ENCODE results near the gene CCL14.
A peak's percentile ranks its signal among the peaks of the same experiment; 100 is the strongest.
"Not testable (repeated sequence)": the region's sequence is repeated elsewhere in the genome, so short reads cannot be mapped to it uniquely, and the experiment has no call there.

CCL14 gene

GRCh38 chr17:35984140-35984539 is 2.4 kb downstream of the CCL14 start:
- DNase-seq = no peak

- DNase-seq = no peak
Observed at GRCh38 chr17:35982409-35983191, 3.9 kb downstream of the CCL14 start.

- DNase-seq = no peak
Observed at GRCh38 chr17:35981908-35982330, 4.6 kb downstream of the CCL14 start.

GRCh38 chr17:35981246-35981645 is 5.3 kb downstream of the CCL14 start, which contains the start of gene CCL16:
Gene CCL16, minus strand, starts transcription at chr17:35981497. Its CDS starts 77 bp downstream, at chr17:35981420.
- no peak for DNase-seq

- DNase-seq = no peak
Observed at GRCh38 chr17:35978346-35978745, 8.2 kb downstream of the CCL14 start.

- no peak for DNase-seq
Observed at GRCh38 chr17:35977509-35977908, 9.0 kb downstream of the CCL14 start.

DNA sequence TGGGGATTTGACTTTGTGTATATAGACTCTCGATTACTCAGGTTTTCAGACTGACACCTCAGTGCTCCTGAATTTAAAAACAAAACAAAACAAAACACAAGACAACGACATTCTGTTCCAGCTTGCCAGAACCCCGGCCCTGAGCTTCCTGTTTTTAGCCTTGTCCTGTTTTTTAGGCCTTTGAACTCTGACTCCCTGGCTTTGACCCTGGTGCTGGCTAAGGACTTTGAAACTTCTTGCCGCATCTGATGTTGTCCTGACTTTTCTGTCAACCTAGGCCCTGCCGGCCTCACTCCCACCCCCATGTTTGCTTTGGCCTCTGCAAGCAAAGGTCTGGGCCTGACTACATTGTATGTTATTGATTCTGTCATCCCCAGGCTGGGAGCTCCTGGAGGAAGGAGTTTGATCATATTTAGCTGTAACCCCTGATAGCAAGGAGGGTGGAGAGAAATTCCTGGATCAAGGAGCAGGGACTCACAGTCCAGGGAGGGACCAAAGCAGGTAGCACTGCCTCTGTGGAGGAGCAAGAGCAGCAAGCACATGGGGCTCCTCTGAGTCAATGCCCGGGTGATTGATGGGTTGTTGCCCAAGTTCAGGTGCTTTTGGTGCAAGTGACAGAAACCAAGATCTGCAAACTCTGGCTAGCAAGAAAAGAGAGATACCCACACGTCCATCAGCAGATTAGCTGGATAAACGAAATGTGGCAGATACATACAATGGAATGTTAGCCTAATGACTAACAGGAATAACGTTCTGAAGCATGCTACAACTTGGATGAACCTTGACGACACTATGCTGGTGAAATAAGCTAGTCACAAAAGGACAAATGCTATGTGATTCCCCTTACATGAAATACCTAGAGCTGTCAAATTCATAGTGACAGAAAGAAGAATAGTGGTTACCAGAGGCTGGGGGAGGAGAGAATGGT is 12.9 kb downstream of the CCL14 start:
- no peak for DNase-seq

- no peak for DNase-seq
Observed at GRCh38 chr17:35972945-35973332, 13.6 kb downstream of the CCL14 start.

GRCh38 chr17:35972535-35972934 is 14.0 kb downstream of the CCL14 start:
- DNase-seq = no peak

DNA sequence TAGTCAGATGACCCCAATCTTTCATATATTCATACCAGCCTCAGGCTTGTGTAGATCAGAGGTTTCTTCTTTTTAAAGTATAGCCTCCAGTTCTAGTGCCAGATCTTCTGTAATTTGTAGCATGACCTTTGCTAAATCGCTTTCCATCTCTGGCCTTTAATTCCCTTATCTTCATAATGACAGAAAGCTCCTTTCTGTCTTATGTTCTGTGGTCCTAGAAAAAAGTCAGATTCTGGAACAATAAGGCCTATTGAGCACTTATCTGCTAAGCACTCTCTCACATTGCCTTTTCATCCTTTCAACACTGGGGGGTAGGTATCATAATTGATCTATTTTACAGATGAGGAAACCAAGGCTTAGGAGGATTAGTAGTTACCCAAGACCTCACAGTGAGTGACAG is 14.5 kb downstream of the CCL14 start:
- DNase-seq = no peak

DNA sequence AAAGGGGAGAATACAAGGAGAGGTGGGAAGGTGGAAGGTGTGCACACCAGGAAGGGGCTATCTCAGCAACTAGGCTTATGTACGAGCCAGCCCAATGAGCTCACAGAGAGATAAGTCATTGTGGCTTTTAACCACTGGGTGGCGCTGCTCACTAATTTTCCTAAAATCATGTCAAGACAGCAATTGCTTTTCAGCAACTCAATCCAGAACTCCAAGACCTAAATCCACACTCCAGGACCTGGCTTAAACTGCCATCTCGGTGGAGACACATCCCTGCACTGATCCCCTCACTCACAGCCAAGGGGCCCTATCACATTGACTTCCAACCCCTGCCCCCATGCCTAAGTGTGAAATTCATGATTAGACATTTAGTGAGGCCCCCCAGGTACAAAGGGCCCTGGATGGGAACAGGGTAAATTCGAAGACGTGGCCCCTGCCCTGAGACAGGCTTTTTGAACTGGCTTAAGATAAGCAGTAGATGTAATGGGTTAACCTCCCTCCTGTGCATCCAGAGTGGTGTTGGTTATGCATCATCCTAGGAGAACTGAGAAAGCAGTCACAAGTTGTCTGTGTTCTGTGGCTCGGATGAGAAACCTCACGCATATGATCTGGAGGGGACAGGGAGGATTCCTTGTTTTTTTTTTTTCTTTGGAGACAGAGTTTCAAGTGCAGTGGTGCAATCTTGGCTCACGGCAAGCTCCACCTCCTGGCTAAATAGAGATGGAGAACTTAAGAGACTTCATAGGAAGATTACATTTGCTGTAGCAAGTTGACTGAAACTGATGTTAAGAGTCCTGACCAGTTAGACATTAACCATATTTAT is 16.8 kb downstream of the CCL14 start:
- DNase-seq = peak; percentile 79

DNA sequence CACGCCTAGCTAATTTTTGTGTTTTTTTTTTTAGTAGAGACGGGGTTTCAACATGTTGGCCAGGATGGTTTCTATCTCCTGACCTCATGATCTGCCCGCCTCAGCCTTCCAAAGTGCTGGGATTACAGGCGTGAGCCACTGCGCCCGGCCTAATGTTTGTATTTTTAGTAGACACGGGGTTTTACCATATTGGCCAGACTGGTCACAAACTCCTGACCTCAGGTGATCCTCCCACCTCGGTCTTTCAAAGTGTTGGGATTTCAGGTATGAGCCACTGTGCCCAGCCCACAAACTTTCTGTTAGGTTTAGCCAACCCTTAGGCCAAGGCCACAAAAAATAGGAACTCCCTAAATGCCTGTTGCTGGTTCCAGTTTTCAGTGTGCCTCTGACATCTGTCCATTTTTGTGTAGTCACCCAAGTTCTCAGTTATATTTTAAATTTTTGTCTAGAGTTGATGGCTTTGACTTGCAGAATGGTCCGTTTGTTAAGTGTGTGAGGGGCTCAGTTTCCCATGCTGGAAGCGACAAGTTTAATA is 17.9 kb downstream of the CCL14 start:
- DNase-seq = no peak

DNA sequence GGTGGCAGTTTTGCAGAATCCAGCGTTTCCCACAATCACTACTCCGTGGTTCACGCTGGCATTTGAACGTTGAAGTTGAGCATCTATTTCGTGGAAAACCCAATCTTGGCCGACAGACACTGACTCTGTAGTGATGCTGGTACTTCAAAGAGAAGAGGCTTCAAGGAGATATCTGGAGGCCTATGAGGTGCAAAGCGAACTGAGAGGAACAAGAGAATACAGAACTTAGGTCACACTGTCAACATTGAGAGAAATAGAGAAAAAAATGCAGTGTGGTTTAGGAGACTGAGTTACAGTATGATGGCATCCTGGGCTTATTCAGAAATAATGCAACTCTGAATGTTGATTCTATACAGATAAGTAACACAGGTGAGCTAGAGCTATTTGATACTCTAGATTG is 21.3 kb downstream of the CCL14 start:
- DNase-seq = no peak

- DNase-seq = no peak
Observed at GRCh38 chr17:35963663-35964062, 22.9 kb downstream of the CCL14 start.

DNA sequence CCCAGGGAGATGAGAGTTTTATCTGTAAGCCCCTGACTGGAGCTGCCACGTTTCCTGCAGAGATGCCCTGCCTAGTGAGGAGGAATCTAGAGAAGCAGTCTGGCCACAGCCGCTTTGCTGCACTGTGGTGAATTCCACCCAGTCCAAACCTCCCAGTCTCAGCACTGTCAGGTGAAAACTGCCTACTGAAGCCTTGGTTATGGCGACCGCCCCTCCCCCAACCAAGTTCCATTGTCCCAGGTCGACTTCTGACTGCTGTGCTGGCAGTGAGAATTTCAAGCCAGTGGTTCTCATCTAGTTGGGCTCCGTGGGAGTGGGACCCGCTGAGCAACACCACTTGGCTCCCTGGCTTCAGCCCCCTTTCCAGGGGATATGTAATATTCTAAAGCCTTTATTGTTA is 32.8 kb downstream of the CCL14 start:
- no peak for DNase-seq

DNA sequence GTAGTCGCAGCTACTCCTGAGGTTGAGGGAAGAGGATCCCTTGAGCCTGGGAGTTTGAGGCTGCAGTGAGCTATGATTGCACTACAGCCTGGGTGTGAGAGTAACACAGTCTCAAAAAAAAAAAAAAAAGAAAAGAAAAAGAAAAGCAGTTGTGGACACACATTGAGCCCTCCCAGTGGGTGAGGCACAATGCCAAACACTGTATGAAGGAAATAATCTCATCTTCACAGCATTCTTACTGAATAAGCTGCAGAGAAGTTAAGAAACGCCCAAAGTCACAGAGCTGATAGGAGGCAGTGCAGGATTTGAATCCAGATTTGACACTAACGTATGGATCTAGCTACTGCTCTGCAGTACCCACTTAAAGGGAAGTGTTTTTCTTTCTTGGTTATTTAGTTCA is 37.1 kb downstream of the CCL14 start:
- no peak for DNase-seq

- DNase-seq = no peak
Observed at GRCh38 chr17:35948092-35948491, 38.4 kb downstream of the CCL14 start.

GRCh38 chr17:35947156-35947585 is 39.4 kb downstream of the CCL14 start:
- peak; percentile 71 for DNase-seq

DNA sequence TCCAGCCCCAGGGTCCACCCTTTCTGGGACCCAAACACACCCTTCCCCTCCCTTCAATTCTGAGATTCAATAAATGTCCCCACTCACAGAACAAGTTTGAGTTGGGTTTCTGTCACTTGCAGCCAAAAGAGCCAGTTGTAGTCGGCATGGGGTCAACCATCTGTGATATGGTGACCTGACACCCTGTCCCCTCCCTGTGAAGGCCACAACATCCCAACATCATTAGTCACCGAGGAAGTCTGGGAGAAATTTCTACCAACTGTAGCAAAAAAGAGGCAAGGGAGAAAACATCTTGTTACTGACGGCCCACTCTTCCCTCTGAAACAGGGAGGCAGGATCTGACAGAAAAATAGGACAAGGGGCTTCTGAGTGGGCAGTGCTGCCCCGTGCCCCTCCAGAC is 42.4 kb downstream of the CCL14 start:
- no peak for DNase-seq

DNA sequence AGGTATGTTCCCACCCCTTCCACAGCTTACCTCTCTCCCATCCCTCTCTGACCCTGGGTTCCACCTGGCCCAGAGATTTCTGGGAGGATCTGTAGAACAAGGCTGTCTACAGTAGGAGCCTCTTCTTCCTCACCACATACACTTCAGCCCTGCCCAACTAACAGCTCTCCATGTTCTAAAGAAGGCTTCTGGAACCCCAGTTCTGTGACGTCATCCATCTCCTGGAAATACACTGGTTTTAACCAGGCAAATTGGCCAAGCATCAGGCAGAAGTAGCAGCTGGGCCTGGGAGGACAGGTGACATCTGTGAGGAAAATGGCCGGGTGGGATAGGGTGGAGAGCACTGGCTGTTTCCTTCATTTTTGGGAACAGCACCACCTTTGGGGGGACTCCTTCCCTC is 43.0 kb downstream of the CCL14 start, which contains the start of gene LYZL6:
TSS of gene LYZL6 (minus strand) at position 177 of the 400 bp plus-strand sequence. CDS start 4,357 bp downstream, outside the sequence.
- no peak for DNase-seq

DNA sequence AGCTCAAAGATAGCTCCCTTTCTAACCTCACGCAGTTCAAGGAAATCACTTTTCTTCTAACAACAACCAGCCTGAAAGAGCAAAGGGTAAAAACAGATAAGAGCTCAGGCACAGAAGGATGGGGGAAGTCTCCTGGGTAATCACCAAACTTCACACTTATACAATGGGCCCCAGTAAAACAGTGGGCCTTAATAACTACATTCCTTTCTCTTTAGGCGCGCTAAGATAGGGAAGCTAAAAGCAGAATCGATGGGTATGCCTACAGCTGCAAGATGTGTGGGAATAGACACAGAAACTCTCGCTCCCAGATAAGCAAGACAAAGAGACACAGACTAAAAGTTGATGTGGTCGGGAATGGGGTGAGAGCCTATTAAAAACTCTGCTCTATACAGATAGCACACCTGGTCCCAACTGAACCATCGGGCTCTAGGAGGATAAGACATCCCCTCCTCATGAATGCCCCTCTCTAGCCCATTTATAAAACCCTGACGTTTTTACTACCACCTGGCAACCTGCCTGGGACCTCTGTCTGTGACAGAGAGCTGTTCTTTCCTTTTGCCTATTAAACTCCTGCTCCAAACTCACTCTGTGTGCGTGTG is 43.8 kb downstream of the CCL14 start:
- no peak for DNase-seq

GRCh38 chr17:35938492-35938891 is 48.0 kb downstream of the CCL14 start:
- not testable (repeated sequence) for DNase-seq

All from RPMI8226 (cell line).